PC-9 (cell line): Measurements from ENCODE around the gene SRP9.
"Not testable (repeated sequence)": the region's sequence is repeated elsewhere in the genome, so short reads cannot be mapped to it uniquely, and the experiment has no call there.

Experiments used
- CTCF ChIP-seq: fragments of 200-600 bp; sonication (generic); conservative IDR thresholded peaks from 2 replicates; pipeline ENCODE4 v1.6.1; 2017; ENCODE audit warnings: mixed run types, antibody characterized with exemption, mild to moderate bottlenecking, moderate library complexity
- EZH2 ChIP-seq: fragments of 200-600 bp; sonication (generic); IDR thresholded peaks from 2 replicates; pipeline ENCODE4 v1.8.0; 2017; ENCODE audit warnings: antibody characterized with exemption, low read depth

DNA sequence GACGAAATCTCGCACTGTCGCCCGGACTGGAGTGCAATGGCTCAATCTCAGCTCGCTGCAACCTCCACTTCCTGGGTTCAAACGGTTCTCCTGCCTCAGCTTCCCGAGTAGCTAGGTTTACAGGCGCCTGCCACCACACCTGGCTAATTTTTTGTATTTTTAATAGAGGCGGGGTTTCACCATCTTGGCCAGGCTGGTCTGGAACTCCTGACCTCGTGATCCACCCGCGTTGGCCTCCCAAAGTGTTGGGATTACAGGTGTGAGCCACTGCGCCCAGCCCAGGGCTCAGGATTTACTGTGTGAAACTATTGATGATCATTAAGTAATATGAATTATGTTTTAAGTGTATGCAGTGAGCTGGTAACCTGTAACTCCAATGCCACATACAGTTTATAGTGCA lies 1.5 kb downstream of the SRP9 start:
- TF ChIP-seq CTCF, EZH2: not testable (repeated sequence)
